ENCODE data around the gene AHCY.
A peak's percentile ranks its signal among the peaks of the same experiment; 100 is the strongest.
"Not testable (repeated sequence)": the region's sequence is repeated elsewhere in the genome, so short reads cannot be mapped to it uniquely, and the experiment has no call there.

The AHCY gene

DNA sequence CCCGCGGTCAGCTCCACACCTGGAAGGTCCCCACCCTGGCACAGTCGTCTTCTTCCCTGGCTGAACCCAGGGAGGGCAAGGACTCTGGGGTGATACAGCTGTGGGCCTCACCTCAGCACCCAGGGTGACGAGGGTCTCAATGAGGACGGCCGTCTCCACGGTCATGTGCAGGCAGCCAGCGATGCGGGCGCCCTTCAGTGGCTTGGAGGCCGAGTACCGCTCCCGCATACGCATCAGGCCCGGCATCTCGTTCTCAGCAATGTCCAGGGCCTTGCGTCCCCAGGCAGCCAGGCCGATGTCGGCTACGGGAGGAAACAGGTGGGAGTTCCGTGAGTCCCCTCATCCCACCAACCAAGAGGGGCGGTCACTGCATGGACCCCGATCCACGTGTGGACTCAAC is 7.9 kb downstream of the AHCY start:
- DNase-seq = no peak

GRCh38 chr20:34294563-34294962 is 8.6 kb downstream of the AHCY start:
- no peak for DNase-seq

- DNase-seq = no peak
These were observed 9.6 kb downstream of the AHCY start for GRCh38 chr20:34293589-34293988.

- DNase-seq = no peak
These were observed 10.0 kb downstream of the AHCY start for GRCh38 chr20:34293119-34293518.

DNA sequence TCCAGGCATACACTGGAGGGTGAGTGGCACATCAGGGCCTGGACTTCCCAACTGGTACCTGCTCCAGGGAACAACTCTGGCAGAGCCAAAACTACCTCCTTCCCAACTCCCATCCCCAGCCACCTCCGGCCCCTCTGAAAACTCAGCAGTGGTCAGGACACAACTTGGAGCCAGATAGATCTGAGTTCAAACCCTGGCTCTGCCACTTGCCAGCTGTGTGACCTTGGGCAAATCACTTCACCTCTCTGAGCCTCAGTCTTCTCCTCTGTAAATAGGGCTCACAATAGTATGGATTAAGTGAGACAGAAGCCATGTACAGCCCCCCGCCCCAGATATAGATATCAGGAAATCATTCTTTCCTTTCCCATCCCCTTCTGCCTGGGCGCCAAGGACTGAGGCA is 10.7 kb downstream of the AHCY start:
- DNase-seq = no peak

- DNase-seq = no peak
These were observed 12.7 kb downstream of the AHCY start for GRCh38 chr20:34290471-34290870.

DNA sequence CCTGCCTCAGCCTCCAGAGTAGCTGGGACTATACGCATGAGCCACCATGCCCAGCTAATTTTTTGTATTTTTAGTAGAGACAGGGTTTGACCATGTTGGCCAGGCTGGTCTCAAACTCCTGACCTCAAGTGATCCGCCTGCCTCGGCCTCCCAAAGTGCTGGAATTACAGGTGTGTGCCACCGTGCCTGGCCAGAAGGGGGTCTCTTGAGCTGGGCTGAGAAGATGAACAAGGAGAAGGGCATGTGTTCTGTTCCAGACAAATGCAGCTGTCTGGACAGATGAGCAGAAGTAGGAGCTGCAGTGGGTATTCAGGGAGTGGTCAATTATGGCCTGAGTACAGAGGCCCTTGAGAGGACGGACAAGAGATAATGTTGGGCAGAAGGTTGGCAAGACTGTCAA is 15.7 kb downstream of the AHCY start:
- DNase-seq = not testable (repeated sequence)

DNA sequence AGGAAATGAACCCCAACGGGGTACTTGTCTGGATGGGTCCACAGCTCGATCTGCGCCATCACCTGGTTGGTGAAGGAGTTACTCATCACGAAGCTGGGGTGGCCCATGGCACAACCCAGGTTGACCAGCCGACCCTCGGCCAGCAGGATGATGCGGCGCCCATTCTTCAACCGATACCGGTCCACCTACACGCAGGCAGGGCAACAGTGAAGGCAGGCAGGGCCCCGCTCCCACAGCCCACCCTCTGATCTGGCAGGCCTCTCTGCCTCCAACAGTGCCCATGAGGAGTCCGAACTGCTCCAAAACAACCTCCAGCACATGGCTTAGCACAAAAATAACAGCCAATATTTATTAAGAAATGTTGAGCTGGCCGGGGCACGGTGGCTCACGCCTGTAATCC is 17.7 kb downstream of the AHCY start:
- DNase-seq = no peak

DNA sequence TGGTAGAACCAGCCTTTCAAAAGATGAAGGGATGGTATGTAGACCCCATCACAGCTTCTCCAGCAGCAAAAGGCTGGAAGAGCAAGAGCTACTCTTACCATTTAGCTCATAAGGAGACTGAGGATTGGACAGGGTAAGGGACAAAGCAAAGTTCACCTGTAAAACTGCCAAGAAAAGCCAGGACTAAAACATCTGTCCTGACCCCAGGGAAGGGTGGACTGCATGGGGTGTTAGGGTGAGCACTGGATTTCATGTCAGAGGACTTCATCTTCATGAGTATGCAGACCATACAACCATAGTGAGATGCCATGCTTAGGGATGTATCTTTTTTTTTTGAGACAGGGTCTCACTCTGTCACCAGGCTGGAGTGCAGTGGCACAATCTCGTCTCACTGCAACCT is 19.3 kb downstream of the AHCY start:
- no peak for DNase-seq

GRCh38 chr20:34282041-34282440 is 21.1 kb downstream of the AHCY start:
- DNase-seq = no peak

DNA sequence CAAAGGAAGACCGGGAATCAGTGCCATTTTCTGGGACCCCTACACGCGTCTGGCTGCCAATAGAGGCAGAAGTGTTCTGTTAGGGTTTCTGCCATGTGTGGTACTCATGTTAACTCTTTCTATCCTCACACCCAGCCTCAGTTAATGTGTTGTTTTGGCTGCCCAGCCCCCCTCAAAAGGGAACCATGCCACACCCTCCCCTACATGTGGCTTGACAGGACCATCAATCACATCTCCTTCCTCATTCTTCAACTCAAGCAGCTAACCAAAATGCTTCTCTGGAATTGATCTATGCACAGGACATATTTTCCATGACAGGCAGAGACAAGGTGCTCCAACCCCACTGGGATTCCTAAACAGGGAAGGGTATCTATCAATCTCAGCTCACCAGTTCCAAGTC is 22.0 kb downstream of the AHCY start:
- DNase-seq = no peak

DNA sequence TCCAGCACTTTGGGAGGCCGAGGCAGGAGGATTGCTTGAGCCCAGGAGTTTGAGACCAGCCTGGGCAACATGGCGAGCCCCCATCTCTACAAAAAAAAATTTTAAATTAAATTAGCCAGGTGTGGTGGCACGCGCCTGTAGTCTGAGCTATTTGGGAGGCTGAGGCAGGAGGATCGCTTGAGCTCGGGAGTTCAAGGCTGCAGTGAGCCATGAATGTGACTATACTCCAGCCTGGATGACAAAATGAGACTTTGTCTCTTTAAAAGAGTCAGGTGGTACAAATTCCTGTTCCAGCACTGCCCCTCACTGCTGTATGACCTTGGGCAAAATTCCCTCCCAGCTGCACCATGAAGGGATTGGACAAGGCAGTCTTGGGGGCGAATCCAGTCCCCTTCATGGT is 28.5 kb downstream of the AHCY start:
- DNase-seq = no peak

GRCh38 chr20:34271956-34272355 is 31.2 kb downstream of the AHCY start:
- DNase-seq = no peak

- no peak for DNase-seq
These were observed 33.0 kb downstream of the AHCY start for GRCh38 chr20:34269996-34270627.

- DNase-seq = peak; percentile 51
These were observed 34.1 kb downstream of the AHCY start for GRCh38 chr20:34268851-34269636.

DNA sequence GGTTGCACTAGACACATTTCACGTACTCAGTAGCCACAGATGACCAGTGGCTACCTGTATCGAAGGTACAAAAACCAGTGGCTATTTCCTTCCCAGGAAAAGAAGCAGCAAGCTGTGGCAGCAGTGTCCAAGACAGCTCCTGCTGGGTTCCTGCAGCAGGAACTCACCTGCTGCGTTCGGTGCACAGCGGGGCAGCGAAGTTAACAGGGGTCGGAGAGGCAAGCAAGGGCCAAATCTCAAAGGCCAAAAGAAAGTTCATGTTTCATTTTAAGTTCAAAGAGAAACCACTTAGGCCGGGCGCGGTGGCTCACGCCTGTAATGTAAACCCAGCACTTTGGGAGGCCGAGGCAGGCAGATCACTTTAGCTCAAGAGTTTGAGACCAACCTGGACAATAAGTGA is 35.0 kb downstream of the AHCY start:
- DNase-seq = no peak

GRCh38 chr20:34264141-34264540 is 39.0 kb downstream of the AHCY start:
- DNase-seq = no peak

GRCh38 chr20:34263468-34263867 is 39.7 kb downstream of the AHCY start:
- DNase-seq = not testable (repeated sequence)

DNA sequence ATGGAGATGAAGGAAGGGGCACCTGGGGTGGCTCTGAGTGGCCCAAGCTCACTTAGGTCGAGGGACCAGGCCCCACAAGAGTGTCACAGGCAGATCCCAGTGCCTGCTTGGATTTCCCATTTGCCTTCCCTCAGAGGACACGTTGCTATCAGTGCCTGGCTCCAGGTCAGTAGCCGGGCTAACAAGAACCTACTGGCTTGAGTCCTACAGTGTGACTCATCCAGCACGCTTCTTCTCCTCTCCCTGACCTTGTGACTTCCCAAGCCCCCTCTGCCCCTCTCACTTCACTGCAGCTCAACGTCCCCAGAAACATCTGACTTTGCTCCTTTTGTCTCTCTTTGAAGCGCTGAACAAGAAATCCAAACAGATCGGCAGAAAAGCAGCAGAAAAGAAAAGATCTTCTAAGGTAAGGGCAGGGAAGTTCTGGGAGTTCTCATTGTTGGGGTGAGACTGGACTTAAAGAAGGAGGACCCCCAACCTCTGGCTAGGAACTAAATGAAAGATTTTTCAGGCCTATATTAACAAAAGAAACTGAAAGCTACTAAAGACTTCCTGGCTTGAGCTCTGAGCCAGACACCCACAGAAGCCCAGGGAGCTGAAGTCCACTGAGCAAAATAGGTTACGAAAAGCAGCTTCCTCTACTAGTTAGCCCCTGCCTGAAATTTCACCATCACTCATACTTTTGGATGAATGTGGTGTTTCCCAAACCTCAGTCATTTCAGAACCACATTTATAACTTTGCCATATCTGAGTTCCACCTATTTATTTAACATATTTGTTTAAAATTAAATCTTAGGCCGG is 40.5 kb downstream of the AHCY start:
- DNase-seq = no peak

DNA sequence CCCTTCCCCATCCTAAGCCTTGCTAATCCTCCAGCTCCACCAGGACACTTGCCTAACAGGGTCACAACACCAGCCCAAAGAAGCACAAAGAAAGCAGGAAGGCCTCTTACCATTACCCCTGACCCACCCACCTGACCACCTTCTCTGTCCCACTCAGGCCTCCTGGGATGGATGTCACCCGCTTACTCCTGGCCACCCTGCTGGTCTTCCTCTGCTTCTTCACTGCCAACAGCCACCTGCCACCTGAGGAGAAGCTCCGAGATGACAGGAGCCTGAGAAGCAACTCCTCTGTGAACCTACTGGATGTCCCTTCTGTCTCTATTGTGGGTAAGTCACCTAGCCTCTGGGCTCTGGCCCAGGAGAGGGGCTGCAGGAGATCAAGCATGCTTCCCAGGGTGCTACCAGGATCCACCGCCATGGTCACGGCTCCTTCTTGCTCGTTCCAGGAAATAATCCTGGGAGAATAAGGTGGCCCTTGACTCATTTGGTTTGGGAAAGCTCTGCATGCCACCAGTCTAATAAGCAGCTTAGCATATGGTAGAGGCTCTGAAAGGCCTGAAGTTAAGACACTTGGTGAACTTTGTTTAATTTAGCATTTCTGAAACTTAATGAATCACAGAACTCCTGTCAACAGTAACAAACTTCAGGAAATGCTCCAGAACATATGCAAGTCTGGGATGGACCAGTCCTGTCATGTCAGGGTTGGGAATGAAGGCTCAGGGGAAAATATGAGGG is 42.8 kb downstream of the AHCY start:
- DNase-seq = no peak

DNA sequence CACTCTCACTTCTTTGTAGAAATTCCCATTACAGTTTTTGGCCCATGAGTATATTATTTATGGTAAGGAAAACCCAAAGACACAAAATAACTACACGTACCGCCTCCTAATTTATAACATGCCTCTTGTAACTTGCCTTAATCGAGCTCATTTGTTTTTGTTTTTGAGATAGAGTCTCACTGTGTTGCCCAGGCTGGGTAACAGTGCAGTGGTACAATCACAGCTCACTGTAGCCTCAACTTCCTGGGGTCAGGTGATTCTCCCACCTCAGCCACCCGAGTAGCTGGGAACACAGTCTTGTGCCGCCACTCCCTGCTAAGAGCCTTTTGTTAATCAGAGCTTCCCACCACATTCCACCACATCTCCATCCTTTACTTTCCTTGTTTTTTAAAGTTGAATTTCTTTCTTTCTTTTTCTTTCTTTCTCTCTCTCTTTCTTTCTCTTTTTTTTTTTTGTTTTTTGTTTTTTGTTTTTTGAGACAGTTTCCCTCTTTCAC is 46.5 kb downstream of the AHCY start:
- DNase-seq = no peak

DNA sequence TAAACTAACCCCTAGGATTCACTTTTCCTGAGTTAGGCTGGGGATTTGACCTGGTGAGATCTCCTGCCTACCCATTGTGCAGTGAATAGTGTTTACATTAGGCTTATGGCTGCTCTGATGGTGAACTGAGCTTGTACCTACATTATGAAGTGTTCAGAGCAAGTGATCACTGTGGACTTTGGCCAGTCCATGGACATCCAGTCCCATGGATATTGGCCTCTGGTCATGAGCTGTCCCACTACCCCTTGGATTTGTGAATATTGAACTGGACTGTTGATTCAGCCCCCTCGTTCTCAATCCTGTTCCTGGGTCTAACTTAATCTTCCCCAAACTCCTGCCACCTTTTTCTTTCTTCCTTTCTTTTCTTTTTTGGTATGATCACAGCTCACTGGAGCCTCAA is 48.2 kb downstream of the AHCY start:
- DNase-seq = no peak
